ENCODE results near the gene CHDH.

GRCh38 chr3:53817809-53818208 is 28.4 kb downstream of the CHDH start:
- TF ChIP-seq CTCF (IDR thresholded peaks at IDR 0.05) (no peak), POLR2A (IDR thresholded peaks at IDR 0.05) (no peak)
